Measurements from ENCODE around the gene YBX1.
"Not testable (repeated sequence)": the region's sequence is repeated elsewhere in the genome, so short reads cannot be mapped to it uniquely, and the experiment has no call there.

The YBX1 gene

GRCh38 chr1:42751511-42752070 is 69.4 kb downstream of the YBX1 start:
- DNase-seq: not testable (repeated sequence)

- no peak for DNase-seq
These were observed 70.1 kb downstream of the YBX1 start for GRCh38 chr1:42752284-42752683.

GRCh38 chr1:42753070-42753469 is 70.9 kb downstream of the YBX1 start:
- DNase-seq: no peak
